ENCODE results near the gene CFAP251. TPM values are rescaled to one million over a fixed set of nuclear protein-coding genes. Genes with fewer than 3 reads are reported as not detected.

The CFAP251 gene
- total RNA-seq, 1 donor from 2014 or later, result 9.3 TPM

DNA sequence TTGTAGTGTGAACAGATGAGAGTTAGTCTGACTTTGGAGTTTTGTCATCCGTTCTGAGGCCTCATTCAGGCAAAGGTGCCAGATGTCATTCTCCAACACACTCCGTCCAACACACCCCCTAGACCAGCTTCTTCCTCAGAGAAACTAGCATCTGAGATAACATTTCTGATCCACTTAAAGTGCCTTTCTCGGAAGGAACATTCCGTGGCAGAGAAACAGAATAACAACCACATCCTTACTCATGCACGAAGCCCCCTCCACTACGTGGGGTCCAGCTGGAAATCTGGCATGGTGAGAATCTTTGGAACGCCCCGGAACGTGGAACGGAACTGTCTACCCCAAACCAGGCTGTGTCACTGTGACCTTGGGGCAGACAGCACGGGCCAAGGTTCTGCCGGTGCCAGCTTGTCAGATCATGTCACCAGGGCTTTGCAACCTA is 86.3 kb downstream of the CFAP251 start:
- peaks cover 4% of the 10 kb centered on the region for H3K27me3 Mint-ChIP-seq
- H3K27ac Mint-ChIP-seq, result no peak overlapping the region

DNA sequence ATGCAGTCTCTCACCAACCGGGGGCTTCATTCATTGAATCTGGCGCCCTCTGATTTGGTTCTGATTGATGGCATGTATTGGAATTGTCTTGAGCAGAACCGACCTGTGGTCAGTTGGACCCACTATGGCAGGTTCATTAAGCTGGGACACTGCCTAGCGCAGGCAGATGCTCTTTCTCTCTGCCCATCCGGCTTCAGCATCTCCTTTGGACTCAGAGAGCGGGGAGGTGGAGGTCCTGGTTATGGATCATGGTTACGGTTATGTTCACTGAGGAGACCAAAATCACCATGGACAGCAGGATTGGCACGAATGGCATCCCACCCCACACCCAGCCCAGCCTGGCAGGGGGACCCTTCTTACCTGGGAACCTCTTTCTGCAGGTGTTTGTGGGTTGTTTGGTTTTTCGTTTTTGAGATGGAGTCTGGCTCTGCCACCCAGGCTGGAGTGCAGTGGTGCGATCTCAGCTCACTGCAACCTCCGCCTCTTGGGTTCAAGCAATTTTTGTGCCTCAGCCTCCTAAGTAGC is 86.9 kb downstream of the CFAP251 start:
- H3K4me1 Mint-ChIP-seq (ENCODE audit: low read depth), result no peaks in the 10 kb centered on the region
- peaks cover 4% of the 10 kb centered on the region for H3K27me3 Mint-ChIP-seq
- no peaks in the 10 kb centered on the region for H3K9me3 Mint-ChIP-seq (ENCODE audit: low read depth)
- no peak overlapping the region for H3K4me3 Mint-ChIP-seq (ENCODE audit: low read depth)
- DNase-seq (ENCODE audit: low spot score, unreplicated experiment), result no peak
- no peak overlapping the region for H3K27ac Mint-ChIP-seq
- no peaks in the 10 kb centered on the region for H3K36me3 Mint-ChIP-seq (ENCODE audit: insufficient read depth)
- TF ChIP-seq, protein P1, sequence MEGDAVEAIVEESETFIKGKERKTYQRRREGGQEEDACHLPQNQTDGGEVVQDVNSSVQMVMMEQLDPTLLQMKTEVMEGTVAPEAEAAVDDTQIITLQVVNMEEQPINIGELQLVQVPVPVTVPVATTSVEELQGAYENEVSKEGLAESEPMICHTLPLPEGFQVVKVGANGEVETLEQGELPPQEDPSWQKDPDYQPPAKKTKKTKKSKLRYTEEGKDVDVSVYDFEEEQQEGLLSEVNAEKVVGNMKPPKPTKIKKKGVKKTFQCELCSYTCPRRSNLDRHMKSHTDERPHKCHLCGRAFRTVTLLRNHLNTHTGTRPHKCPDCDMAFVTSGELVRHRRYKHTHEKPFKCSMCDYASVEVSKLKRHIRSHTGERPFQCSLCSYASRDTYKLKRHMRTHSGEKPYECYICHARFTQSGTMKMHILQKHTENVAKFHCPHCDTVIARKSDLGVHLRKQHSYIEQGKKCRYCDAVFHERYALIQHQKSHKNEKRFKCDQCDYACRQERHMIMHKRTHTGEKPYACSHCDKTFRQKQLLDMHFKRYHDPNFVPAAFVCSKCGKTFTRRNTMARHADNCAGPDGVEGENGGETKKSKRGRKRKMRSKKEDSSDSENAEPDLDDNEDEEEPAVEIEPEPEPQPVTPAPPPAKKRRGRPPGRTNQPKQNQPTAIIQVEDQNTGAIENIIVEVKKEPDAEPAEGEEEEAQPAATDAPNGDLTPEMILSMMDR (IDR thresholded peaks at IDR 0.05; ENCODE audit: unreplicated experiment), result no peak

More for the DNA sequence above, 86.3 kb downstream of the CFAP251 start:
- no peak overlapping the region for H3K4me3 Mint-ChIP-seq (ENCODE audit: low read depth)
- H3K4me1 Mint-ChIP-seq (ENCODE audit: low read depth), result no peaks in the 10 kb centered on the region
- no peaks in the 10 kb centered on the region for H3K9me3 Mint-ChIP-seq (ENCODE audit: low read depth)
- H3K36me3 Mint-ChIP-seq (ENCODE audit: insufficient read depth), result no peaks in the 10 kb centered on the region
- no peak for DNase-seq (ENCODE audit: low spot score, unreplicated experiment)
- TF ChIP-seq, protein P1 (IDR thresholded peaks at IDR 0.05; ENCODE audit: unreplicated experiment), result no peak

DNA sequence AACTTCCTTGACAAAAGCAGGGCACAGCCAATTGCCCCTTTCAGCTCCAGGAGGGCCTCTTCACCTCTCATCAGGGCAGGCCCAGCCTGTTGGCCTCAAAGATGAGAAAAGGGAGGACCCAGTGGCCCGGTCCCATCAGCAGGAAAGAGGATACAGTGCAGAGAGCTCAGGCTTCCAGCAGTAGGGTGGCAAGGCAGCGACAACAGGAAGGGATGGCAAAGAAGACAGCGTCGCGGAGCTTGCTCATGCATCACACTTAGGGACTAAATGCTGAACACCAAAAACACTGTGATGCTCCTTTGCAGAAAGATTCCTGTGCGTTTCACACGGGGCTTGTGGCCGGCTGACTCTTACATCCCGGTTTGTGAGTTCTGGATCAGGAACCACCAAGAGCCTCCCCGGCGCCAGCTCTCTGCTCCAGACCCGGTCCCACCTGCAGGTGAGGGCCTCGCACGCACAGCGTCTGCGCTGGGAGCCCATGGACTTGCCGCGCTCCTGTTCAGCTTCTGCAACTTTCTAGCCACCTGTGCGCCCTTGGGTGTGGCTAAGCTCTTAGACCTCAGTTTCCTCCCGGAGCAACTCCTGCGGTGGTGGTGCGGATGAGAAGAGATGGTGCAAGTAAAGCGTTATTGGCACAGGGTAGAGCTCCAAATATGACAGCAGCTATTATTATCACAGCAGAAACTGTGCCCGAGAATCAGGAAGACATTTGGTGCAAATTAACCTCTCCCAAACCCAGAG is 88.0 kb downstream of the CFAP251 start:
- no peaks in the 10 kb centered on the region for H3K36me3 Mint-ChIP-seq (ENCODE audit: insufficient read depth)
- no peak for DNase-seq (ENCODE audit: low spot score, unreplicated experiment)
- H3K4me1 Mint-ChIP-seq (ENCODE audit: low read depth), result peaks cover 2% of the 10 kb centered on the region
- no peak overlapping the region for H3K4me3 Mint-ChIP-seq (ENCODE audit: low read depth)
- peaks cover 4% of the 10 kb centered on the region for H3K27me3 Mint-ChIP-seq
- TF ChIP-seq, protein P1 (IDR thresholded peaks at IDR 0.05; ENCODE audit: unreplicated experiment), result no peak
- peak overlapping the region; percentile 79 for H3K27ac Mint-ChIP-seq
- no peaks in the 10 kb centered on the region for H3K9me3 Mint-ChIP-seq (ENCODE audit: low read depth)

DNA sequence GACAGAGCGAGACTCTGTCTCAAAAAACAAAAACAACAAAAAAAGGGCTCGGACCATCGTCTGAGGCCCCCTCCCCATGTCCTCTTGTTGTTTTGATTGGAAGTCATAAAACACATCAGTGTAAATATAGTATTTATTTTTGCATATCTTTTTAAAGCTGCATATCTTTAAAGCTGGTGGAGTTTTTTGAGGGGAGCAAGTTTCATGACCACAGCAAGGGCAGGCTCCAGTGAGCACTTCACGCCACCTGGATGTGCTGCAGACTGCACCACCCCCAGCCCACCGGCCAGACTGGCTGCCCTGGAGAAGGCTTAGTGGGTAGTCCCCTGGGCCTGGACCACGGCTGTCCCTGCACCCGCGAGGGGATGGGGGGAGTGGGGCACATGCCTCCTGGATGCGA is 91.3 kb downstream of the CFAP251 start:
- H3K9me3 Mint-ChIP-seq (ENCODE audit: low read depth), result no peaks in the 10 kb centered on the region
- H3K4me1 Mint-ChIP-seq (ENCODE audit: low read depth), result peaks cover 2% of the 10 kb centered on the region
- H3K27me3 Mint-ChIP-seq, result no peaks in the 10 kb centered on the region
- H3K4me3 Mint-ChIP-seq (ENCODE audit: low read depth), result no peak overlapping the region
- no peaks in the 10 kb centered on the region for H3K36me3 Mint-ChIP-seq (ENCODE audit: insufficient read depth)
- no peak overlapping the region for H3K27ac Mint-ChIP-seq
- no peak for DNase-seq (ENCODE audit: low spot score, unreplicated experiment)
- TF ChIP-seq, protein P1 (IDR thresholded peaks at IDR 0.05; ENCODE audit: unreplicated experiment), result no peak

DNA sequence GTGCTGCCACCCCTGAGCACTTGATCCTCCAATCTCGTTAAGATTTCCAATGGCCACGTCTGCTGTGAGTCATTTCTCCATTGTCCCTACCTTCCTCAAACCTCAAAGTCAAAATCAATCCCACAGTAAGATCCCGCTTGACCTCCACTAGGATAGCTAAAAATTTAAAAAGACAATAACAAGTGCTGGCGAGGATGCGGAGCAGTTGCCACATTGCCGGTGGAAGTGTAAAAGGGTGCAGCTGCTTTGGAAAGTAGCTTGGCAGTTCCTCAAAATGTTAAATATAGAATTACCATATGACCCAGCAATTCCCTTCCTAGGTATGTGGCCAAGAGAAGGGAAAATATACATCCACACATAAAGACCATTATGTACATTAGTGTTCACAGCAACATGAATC is 93.8 kb downstream of the CFAP251 start:
- DNase-seq (ENCODE audit: low spot score, unreplicated experiment), result no peak
- Mint-ChIP-seq H3K4me3 (ENCODE audit: low read depth) (no peak overlapping the region), H3K27ac (no peak overlapping the region), H3K36me3 (ENCODE audit: insufficient read depth) (no peaks in the 10 kb centered on the region), H3K9me3 (ENCODE audit: low read depth) (no peaks in the 10 kb centered on the region), H3K4me1 (ENCODE audit: low read depth) (peaks cover 2% of the 10 kb centered on the region), H3K27me3 (no peaks in the 10 kb centered on the region)
- TF ChIP-seq, protein P1 (IDR thresholded peaks at IDR 0.05; ENCODE audit: unreplicated experiment), result no peak
